Uterus (tissue), 4 donors: ENCODE results near the gene LMLN. TPM values are rescaled to one million over a fixed set of nuclear protein-coding genes. Genes with fewer than 3 reads are reported as not detected.
"Not testable (repeated sequence)": the region's sequence is repeated elsewhere in the genome, so short reads cannot be mapped to it uniquely, and the experiment has no call there.

Experiments used
- DNase-seq, 2 donors: peaks; one replicate each; pipeline ENCODE4 v3.0.0-alpha.2; 2019 to 2020
- H3K27ac ChIP-seq, 2 donors: fragments of 200-600 bp; sonication (generic); 1 replicate in 1 of 2; 2 replicates in 1 of 2; pipeline ENCODE4 v1.5.1; 2016 to 2018
- H3K27me3 ChIP-seq, 2 donors: fragments of 200-600 bp; sonication (generic); one replicate each; pipeline ENCODE4 v1.5.1; 2018 to 2019; ENCODE audit warnings: control low read depth in 1 of 2
- H3K36me3 ChIP-seq, 2 donors: fragments of 200-600 bp; sonication (generic); one replicate each; pipeline ENCODE4 v1.5.1; 2019; ENCODE audit warnings: control low read depth in 1 of 2
- H3K4me1 ChIP-seq, 2 donors: fragments of 200-600 bp; sonication (generic); one replicate each; pipeline ENCODE4 v1.5.1; 2018 to 2019; ENCODE audit warnings: control low read depth in 1 of 2
- H3K4me3 ChIP-seq, 2 donors: fragments of 200-600 bp; sonication (generic); 1 replicate in 1 of 2; 2 replicates in 1 of 2; pipeline ENCODE4 v1.5.1; 2018 to 2019; ENCODE audit warnings: mild to moderate bottlenecking in 1 of 2
- H3K9me3 ChIP-seq, 2 donors: fragments of 200-600 bp; sonication (generic); one replicate each; pipeline ENCODE4 v1.5.1; 2019; ENCODE audit warnings: control low read depth in 1 of 2
- POLR2A ChIP-seq, 2 donors: fragments of 450-650 bp; IDR thresholded peaks; one replicate each; pipeline ENCODE4 v1.6.1; 2016; ENCODE audit warnings: antibody characterized with exemption in 2 of 2, mild to moderate bottlenecking in 1 of 2, moderate library complexity in 1 of 2
- intact Hi-C: fragments of 100-400 bp; cut with DNase I; formaldehyde crosslinking; loops from one replicate; pipeline ENCODE4 v1.15.1; 2023; ENCODE audit warnings: low total_unique reads
- total RNA-seq, 4 donors: library from RNA; depleted of rRNA in 3 of 4; stranded (reverse); fragments of >200 nt in 3 of 4; gene quantifications; one replicate each; pipeline versions ENCODE4 v1.1.0 to v1.2.4, GENCODE V29; 2014 to 2023
- TF ChIP-seq, protein P1 (sequence below), 4 experiments: fragments of 200-600 bp in 2 of 4; fragments of 450-650 bp in 2 of 4; sonication (generic) in 2 of 4; IDR thresholded peaks; one replicate each; pipeline ENCODE4 v1.5.1; 2016 to 2019; ENCODE audit warnings: antibody characterized with exemption in 4 of 4, mild to moderate bottlenecking in 2 of 4, moderate library complexity in 1 of 4
- donor health status: DM: yes; HTN: yes; CAD: no.

The LMLN gene
- total RNA-seq, 4 donors from 2014 or later = 0.77 to 11.3 (median 6.8) TPM

DNA sequence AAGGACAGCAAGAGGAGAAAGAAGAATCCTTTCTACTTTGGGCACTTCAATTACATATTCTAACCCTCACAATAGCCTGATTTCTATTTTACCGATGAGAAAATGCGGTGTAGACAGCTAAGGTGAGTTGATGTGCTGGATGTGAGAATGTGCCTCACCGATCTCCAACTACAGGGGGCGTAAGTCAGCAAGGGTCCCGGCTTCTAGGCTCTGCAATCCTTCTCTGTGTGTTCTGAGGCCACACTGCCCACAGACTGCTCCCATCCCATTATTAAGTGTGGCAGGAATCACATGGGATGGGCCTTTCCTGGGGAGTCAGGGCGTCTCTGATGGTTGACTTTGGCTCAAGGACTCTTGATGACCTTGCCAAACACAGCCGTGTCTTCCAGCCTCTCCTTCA lies 33.6 kb upstream of the LMLN start:
- Histone ChIP-seq H3K4me1 (no peaks in the 10 kb centered on the region), H3K36me3 (no peaks in the 10 kb centered on the region), H3K4me3 (no peak overlapping the region), H3K27ac (no peak overlapping the region), H3K27me3 (no peaks in the 10 kb centered on the region), H3K9me3 (no peaks in the 10 kb centered on the region)
- no peak for DNase-seq
- TF ChIP-seq, protein P1, sequence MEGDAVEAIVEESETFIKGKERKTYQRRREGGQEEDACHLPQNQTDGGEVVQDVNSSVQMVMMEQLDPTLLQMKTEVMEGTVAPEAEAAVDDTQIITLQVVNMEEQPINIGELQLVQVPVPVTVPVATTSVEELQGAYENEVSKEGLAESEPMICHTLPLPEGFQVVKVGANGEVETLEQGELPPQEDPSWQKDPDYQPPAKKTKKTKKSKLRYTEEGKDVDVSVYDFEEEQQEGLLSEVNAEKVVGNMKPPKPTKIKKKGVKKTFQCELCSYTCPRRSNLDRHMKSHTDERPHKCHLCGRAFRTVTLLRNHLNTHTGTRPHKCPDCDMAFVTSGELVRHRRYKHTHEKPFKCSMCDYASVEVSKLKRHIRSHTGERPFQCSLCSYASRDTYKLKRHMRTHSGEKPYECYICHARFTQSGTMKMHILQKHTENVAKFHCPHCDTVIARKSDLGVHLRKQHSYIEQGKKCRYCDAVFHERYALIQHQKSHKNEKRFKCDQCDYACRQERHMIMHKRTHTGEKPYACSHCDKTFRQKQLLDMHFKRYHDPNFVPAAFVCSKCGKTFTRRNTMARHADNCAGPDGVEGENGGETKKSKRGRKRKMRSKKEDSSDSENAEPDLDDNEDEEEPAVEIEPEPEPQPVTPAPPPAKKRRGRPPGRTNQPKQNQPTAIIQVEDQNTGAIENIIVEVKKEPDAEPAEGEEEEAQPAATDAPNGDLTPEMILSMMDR (IDR thresholded peaks at IDR 0.05) = no peak
- no peak for TF ChIP-seq POLR2A (IDR thresholded peaks at IDR 0.05)
- intact Hi-C loops = no loop called here

DNA sequence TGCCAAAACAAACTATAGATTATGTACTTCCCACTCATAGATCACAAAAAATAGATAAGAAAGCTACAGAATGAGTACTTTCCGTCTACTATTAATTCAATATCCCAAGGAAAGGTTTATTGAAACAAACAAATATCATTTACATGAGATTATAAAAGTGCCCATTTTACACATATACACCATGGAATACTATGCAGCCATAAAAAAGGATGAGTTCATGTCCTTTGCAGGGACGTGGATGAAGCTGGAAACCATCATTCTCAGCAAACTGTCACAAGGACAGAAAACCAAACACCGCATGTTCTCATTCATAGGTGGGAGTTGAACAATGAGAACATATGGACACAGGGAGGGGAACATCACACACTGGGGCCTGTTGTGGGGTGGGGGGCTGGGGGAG lies 32.4 kb upstream of the LMLN start:
- DNase-seq, H3K4me1 ChIP-seq, H3K27me3 ChIP-seq, H3K9me3 ChIP-seq, intact Hi-C loops, H3K4me3 ChIP-seq, H3K36me3 ChIP-seq, H3K27ac ChIP-seq: not testable (repeated sequence)

DNA sequence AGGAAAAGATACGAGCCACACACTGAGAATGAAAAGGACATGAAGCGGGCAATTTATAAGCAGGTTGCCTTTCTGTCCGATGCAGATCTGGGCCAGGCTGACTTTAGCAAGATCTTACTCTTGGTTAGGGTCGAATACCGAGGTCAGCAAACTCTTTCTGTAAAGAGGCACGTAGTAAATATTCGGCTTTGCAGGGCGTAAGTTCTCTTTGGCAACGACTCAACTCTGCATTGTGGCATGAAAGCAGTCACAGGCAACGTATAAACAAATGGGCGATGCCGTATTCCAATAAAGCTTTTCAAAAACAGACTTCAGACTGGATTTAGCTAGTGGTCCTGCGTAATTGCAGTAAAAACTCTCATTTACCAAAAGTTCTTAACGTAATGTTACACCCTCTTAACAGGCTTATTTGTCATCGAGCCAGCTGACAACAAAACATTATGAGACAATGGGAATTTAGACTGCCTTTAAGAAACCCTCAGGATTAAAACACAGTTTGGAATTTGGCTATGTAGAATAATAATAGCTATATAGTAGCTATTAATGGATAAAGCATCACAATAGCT lies 23.1 kb upstream of the LMLN start:
- H3K4me3 ChIP-seq = no peak overlapping the region
- intact Hi-C loops = no loop called here
- TF ChIP-seq POLR2A (IDR thresholded peaks at IDR 0.05) = no peak
- TF ChIP-seq, protein P1 (IDR thresholded peaks at IDR 0.05) = no peak
- H3K36me3 ChIP-seq = no peaks in the 10 kb centered on the region
- H3K4me1 ChIP-seq = no peaks in the 10 kb centered on the region
- H3K27ac ChIP-seq = no peak overlapping the region
- H3K9me3 ChIP-seq = no peaks in the 10 kb centered on the region
- H3K27me3 ChIP-seq = no peaks in the 10 kb centered on the region
- no peak for DNase-seq

DNA sequence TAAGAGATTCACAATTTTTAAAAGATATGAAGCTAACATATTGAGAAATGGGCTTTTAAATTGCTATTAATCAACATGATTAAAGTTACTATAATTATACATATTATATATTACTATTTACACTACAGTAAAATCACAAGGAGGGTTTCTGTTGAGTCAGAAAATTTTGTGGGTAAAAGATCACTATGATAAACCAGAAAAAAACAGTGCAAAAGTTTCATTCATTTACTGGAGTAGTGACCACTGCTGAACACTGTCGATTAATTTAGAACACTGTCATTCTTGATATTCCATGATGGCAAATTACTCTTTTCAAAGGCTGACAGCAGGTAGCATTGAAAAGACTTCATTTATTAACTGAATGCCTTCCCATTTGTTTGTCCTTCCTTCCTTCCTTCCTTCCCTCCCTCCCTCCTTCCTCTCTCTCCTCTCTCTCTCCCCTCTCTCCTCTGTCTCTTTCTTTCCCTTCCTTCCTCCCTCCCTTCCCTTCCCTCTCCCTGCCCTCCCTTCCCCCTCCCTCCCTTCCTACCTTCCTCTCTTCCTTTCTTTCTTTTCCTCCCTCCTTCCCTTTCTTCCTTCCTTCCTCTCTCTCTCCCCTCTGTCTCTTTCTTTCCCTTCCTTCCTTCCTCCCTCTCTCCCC lies 19.2 kb upstream of the LMLN start:
- Histone ChIP-seq H3K9me3 (no peaks in the 10 kb centered on the region), H3K36me3 (no peaks in the 10 kb centered on the region), H3K27me3 (no peaks in the 10 kb centered on the region), H3K4me1 (no peaks in the 10 kb centered on the region), H3K27ac (no peak overlapping the region), H3K4me3 (no peak overlapping the region)
- TF ChIP-seq, protein P1 (IDR thresholded peaks at IDR 0.05) = no peak
- no peak for TF ChIP-seq POLR2A (IDR thresholded peaks at IDR 0.05)
- intact Hi-C loops = no loop called here
- DNase-seq = no peak

DNA sequence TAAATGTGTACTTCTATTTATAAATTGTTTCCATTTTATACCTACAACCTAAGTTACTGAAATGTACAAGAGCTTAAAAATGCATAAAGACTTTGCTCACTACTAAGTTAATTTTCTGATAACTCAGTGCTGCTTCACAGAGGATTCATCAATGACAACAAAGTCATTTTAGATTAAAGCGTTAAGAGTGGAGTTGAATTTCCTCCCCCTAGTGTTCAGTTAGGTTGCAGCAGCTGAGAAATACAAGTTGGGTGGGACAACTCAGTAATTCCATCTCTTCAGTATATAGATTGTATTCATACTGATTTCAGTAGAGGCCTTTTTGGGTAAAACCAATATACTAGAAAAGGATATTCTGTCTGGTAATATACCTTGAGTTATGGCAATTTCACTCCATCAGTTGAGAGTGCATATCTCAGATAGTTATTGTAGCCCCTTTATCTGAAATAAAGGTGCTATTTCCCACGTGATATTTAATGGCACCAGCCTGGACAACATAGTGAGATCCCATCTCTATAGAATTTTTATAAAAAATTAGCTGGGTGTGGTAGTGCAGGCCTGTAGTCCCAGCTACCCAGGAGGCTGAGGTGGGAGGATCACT lies 17.0 kb upstream of the LMLN start:
- no peak for TF ChIP-seq POLR2A (IDR thresholded peaks at IDR 0.05)
- TF ChIP-seq, protein P1 (IDR thresholded peaks at IDR 0.05) = peak; percentile 48 to 55 (median 50)
- Histone ChIP-seq H3K4me1 (no peaks in the 10 kb centered on the region), H3K9me3 (no peaks in the 10 kb centered on the region), H3K27me3 (no peaks in the 10 kb centered on the region), H3K27ac (no peak overlapping the region), H3K4me3 (no peak overlapping the region), H3K36me3 (no peaks in the 10 kb centered on the region)
- DNase-seq = no peak
- intact Hi-C loops = no loop called here
